A549 (cell line): ENCODE results near the gene SON. TPM values are rescaled to one million over a fixed set of nuclear protein-coding genes. Genes with fewer than 3 reads are reported as not detected.

Experiments used
- ATAC-seq, 2 experiments: fragments of 200-7000 bp in 1 of 2; fragments of >200 bp in 1 of 2; cut with Nextera tagmentation in 1 of 2; cut with Tn5 transposase in 1 of 2; 3 replicates each; pipeline versions ENCODE4 v1.8.0 to v1.9.1; 2018 to 2020; ENCODE audit warnings: mild to moderate bottlenecking in 1 of 2, moderate library complexity in 1 of 2
- CTCF ChIA-PET: fragments of 300-600 bp; sonication (Branson Sonifier 250); formaldehyde crosslinking; extraction: SDS; loops from one replicate; lab custom pipeline; 2021; ENCODE audit warnings: antibody characterized with exemption, inconsistent platforms; lab: Yijun Ruan, JAX
- POLR2A ChIA-PET: fragments of 350-600 bp; formaldehyde crosslinking; extraction: SDS; loops from one replicate; lab custom pipeline; 2021; ENCODE audit warnings: antibody characterized with exemption, inconsistent platforms; lab: Yijun Ruan, JAX
- DNase-seq, 2 experiments: peaks; one replicate each; pipeline versions ENCODE4 v3.0.0 to v3.0.0-alpha.2; 2011 to 2016; ENCODE audit warnings: low read depth in 1 of 2, low spot score in 1 of 2
- FAIRE-seq: peaks from 2 replicates; lab custom pipeline; 2011; peaks lifted over from hg19 to GRCh38; lab: Jason Lieb, UNC
- H3K27ac ChIP-seq, 2 experiments: fragments of >200 bp; sonication (Bioruptor Twin); formaldehyde crosslinking; 3 replicates each; pipeline ENCODE4 v1.5.1; 2016 to 2017
- H3K4me1 ChIP-seq: fragments of >200 bp; sonication (Bioruptor Twin); formaldehyde crosslinking; 3 replicates; pipeline ENCODE4 v1.6.1; 2016
- H3K4me2 ChIP-seq: fragments of >200 bp; sonication (Bioruptor Twin); formaldehyde crosslinking; 3 replicates; pipeline ENCODE4 v1.6.1; 2016
- H3K4me3 ChIP-seq: fragments of >200 bp; sonication (Bioruptor Twin); formaldehyde crosslinking; 3 replicates; pipeline ENCODE4 v1.5.1; 2016
- H3K9me3 ChIP-seq: fragments of >200 bp; sonication (Bioruptor Twin); formaldehyde crosslinking; 3 replicates; pipeline ENCODE4 v1.6.1; 2016
- BHLHE40 ChIP-seq: IDR thresholded peaks from 2 replicates; pipeline ENCODE4 v1.6.1; 2012; ENCODE audit warnings: low read depth, low read length, inconsistent platforms
- CBX2 ChIP-seq: fragments of 200-600 bp; sonication (generic); IDR thresholded peaks from 2 replicates; pipeline ENCODE4 v1.6.1; 2016; ENCODE audit warnings: low read depth, mild to moderate bottlenecking, borderline replicate concordance
- CBX8 ChIP-seq: fragments of 200-600 bp; sonication (generic); IDR thresholded peaks from 2 replicates; pipeline ENCODE4 v1.6.1; 2016
- CEBPB ChIP-seq, 2 experiments: fragments of >200 bp in 1 of 2; sonication (Bioruptor Twin) in 1 of 2; formaldehyde crosslinking in 1 of 2; IDR thresholded peaks; 2 replicates each; pipeline ENCODE4 v1.6.1; 2012 to 2016
- CHD4 ChIP-seq: fragments of 200-600 bp; sonication (generic); IDR thresholded peaks from 2 replicates; pipeline ENCODE4 v1.6.1; 2016; ENCODE audit warnings: antibody characterized with exemption, mild to moderate bottlenecking, borderline replicate concordance
- EHF ChIP-seq: fragments of 250-450 bp; sonication (Bioruptor Pico); IDR thresholded peaks from 2 replicates; pipeline ENCODE4 v1.5.0; 2020; ENCODE audit warnings: mild to moderate bottlenecking
- EP300 ChIP-seq, 2 experiments: fragments of >200 bp; sonication (Bioruptor Twin); formaldehyde crosslinking; IDR thresholded peaks; 2 replicates in 1 of 2; 3 replicates in 1 of 2; pipeline ENCODE4 v1.6.1; 2016 to 2017
- FOSB ChIP-seq: fragments of 250-450 bp; sonication (Bioruptor Pico); IDR thresholded peaks from 2 replicates; pipeline ENCODE4 v1.5.0; 2020; ENCODE audit warnings: mild to moderate bottlenecking, moderate library complexity
- FOSL2 ChIP-seq, 2 experiments: fragments of 450-650 bp in 1 of 2; fragments of >200 bp in 1 of 2; sonication (Bioruptor Twin) in 1 of 2; formaldehyde crosslinking; IDR thresholded peaks; 2 replicates each; pipeline versions ENCODE4 v1.5.0 to v1.6.1; 2016 to 2020; ENCODE audit warnings: mild to moderate bottlenecking in 1 of 2, moderate library complexity in 1 of 2
- GATA3 ChIP-seq: IDR thresholded peaks from 2 replicates; pipeline ENCODE4 v1.6.1; 2012; ENCODE audit warnings: borderline replicate concordance
- HEYL ChIP-seq: fragments of 250-450 bp; sonication (Bioruptor Pico); IDR thresholded peaks from 2 replicates; pipeline ENCODE4 v1.8.0; 2021; ENCODE audit warnings: mild to moderate bottlenecking, moderate library complexity
- HOXA7 ChIP-seq: fragments of 250-450 bp; sonication (Bioruptor Pico); IDR thresholded peaks from 2 replicates; pipeline ENCODE4 v1.5.0; 2020; ENCODE audit warnings: mild to moderate bottlenecking, moderate library complexity
- HOXB13 ChIP-seq: fragments of 250-450 bp; sonication (Bioruptor Pico); IDR thresholded peaks from 2 replicates; pipeline ENCODE4 v1.5.0; 2020; ENCODE audit warnings: low read depth, mild to moderate bottlenecking, moderate library complexity
- HOXB5 ChIP-seq: fragments of 250-450 bp; sonication (Bioruptor Pico); IDR thresholded peaks from 2 replicates; pipeline ENCODE4 v1.5.0; 2020; ENCODE audit warnings: mild to moderate bottlenecking, moderate library complexity
- JUN ChIP-seq, 2 experiments: fragments of >200 bp; sonication (Bioruptor Twin); formaldehyde crosslinking; IDR thresholded peaks; 2 replicates in 1 of 2; 3 replicates in 1 of 2; pipeline ENCODE4 v1.6.1; 2016 to 2017
- MYC ChIP-seq: IDR thresholded peaks from 2 replicates; pipeline ENCODE4 v1.6.1; 2012; ENCODE audit warnings: mild to moderate bottlenecking, inconsistent platforms, low read length, improper control_type of control experiment, borderline replicate concordance
- NFE2L2 ChIP-seq: fragments of 150-350 bp; conservative IDR thresholded peaks from 2 replicates; pipeline ENCODE4 v1.6.1; 2014; ENCODE audit warnings: low read length
- PHF8 ChIP-seq: fragments of 200-600 bp; sonication (generic); IDR thresholded peaks from 2 replicates; pipeline ENCODE4 v1.6.1; 2016; ENCODE audit warnings: low read depth, mild to moderate bottlenecking, antibody characterized with exemption, moderate library complexity, borderline replicate concordance
- POLR2A ChIP-seq: IDR thresholded peaks from 2 replicates; pipeline ENCODE4 v1.6.1; 2012; ENCODE audit warnings: mild to moderate bottlenecking, low read length
- RARB ChIP-seq: fragments of 250-450 bp; sonication (Bioruptor Pico); IDR thresholded peaks from 2 replicates; pipeline ENCODE4 v1.8.0; 2021; ENCODE audit warnings: mild to moderate bottlenecking, moderate library complexity
- RCOR1 ChIP-seq: fragments of 150-350 bp; IDR thresholded peaks from 2 replicates; pipeline ENCODE4 v1.6.1; 2014; ENCODE audit warnings: antibody characterized with exemption, low read length, low read depth
- RFX5 ChIP-seq: fragments of 450-650 bp; IDR thresholded peaks from 2 replicates; pipeline ENCODE4 v1.7.1; 2014; ENCODE audit warnings: antibody characterized with exemption, mild to moderate bottlenecking, moderate library complexity
- RNF2 ChIP-seq: fragments of 200-600 bp; sonication (generic); IDR thresholded peaks from 2 replicates; pipeline ENCODE4 v1.6.1; 2016; ENCODE audit warnings: low read depth, mild to moderate bottlenecking, antibody characterized with exemption, moderate library complexity, borderline replicate concordance
- SREBF2 ChIP-seq: fragments of 450-650 bp; IDR thresholded peaks from 2 replicates; pipeline ENCODE4 v1.6.1; 2014; ENCODE audit warnings: mild to moderate bottlenecking, moderate library complexity
- ZFP36 ChIP-seq: fragments of 450-650 bp; IDR thresholded peaks from 2 replicates; pipeline ENCODE4 v1.6.1; 2014; ENCODE audit warnings: borderline replicate concordance; ENCODE audit not compliant: partially characterized antibody
- ZNF302 ChIP-seq: fragments of 250-450 bp; sonication (Bioruptor Pico); IDR thresholded peaks from 2 replicates; pipeline ENCODE4 v1.9.0; 2021; ENCODE audit warnings: inconsistent platforms, mild to moderate bottlenecking, moderate library complexity
- WGBS: methylation state at CpG from one replicate; pipeline ENCODE4 v1.1.6; 2017; ENCODE audit errors: missing lambda C conversion rate; 5-methylcytosine and 5-hydroxymethylcytosine counted together
- polyA plus RNA-seq, 4 experiments: library from polyadenylated mRNA; depleted of rRNA in 3 of 4; stranded (reverse); fragments of >200 nt; fragmentation: RNase III in 1 of 4; extraction: RNeasy Plus Mini Kit Qiagen cat#74134 plus additional on column Dnase treatment in 1 of 4; gene quantifications; 2 replicates in 3 of 4; 3 replicates in 1 of 4; pipeline ENCODE4 v1.2.3, GENCODE V29; 2011 to 2017
- TF ChIP-seq, protein P1 (sequence below): fragments of >200 bp; sonication (Bioruptor Twin); formaldehyde crosslinking; IDR thresholded peaks from 3 replicates; pipeline ENCODE4 v1.6.1; 2016
- TF ChIP-seq, protein P2 (sequence below): fragments of 250-450 bp; sonication (Bioruptor Pico); IDR thresholded peaks from 2 replicates; pipeline ENCODE4 v1.5.0; 2020; ENCODE audit warnings: low read depth, mild to moderate bottlenecking, moderate library complexity
- TF ChIP-seq, protein P3 (sequence below): IDR thresholded peaks from 2 replicates; pipeline ENCODE4 v1.6.1; 2012; ENCODE audit warnings: low read depth, borderline replicate concordance
- TF ChIP-seq, protein P4 (sequence below): IDR thresholded peaks from 2 replicates; pipeline ENCODE4 v1.6.1; 2012
- TF ChIP-seq, protein P5 (sequence below): IDR thresholded peaks from 2 replicates; pipeline ENCODE4 v1.6.1; 2012

The SON gene
- polyA plus RNA-seq, 2 of the 4 experiments (the other 2 are of a cell fraction), result 75.3 to 95.9 TPM

DNA sequence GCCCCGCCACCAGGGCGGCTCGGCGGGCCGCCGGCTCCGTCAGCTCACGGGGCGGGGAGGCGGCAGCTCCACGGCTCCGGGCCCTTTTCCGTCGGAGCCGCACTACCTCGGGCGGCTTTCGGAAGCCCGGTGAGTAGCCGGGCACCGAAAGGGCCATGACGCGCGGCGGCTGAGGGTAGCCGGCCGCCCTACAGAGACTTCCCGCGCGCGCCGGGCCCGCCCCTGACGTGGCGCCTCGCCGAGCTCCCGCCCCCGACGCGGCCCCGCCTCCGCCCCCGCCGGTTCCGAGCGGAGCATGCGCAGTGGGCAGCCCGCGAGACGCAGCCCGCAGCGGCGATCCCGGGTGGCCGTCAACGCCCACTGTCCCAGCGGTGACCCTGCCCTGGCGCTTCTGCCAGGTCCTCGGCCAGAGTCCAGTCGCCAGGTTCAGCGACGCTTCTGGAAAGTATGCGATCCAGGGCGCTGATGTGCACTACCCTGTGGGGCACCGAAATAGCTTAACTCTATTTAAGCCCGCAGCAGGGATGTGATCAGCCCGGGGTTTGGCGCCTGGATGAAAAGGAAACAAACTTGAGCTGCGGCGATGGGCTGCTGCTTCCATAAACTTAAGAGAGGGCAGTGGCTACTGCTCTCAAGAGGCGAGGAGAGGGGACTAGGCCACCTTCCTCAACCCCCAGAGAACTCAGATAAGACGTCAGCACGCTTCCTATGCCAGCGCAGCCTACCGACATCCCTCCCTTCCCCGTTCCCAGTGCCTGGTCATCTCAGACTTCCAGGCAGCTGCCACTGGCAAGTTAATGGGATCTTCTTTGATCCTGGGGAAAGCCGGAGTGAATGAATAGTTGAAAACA, 45.9 kb downstream of the SON start, which contains the start of gene DONSON:
Gene DONSON (minus strand): TSS at position 200 of the 851 bp plus-strand sequence. CDS start 43 bp downstream, at position 157.
- Histone ChIP-seq H3K4me3 (peak within 1 kb of the TSS; percentile 89), H3K4me2 (peak within 1 kb of the TSS; percentile 92), H3K27ac (peak within 1 kb of the TSS; percentile 92 to 96), H3K9me3 (no peaks in the 10 kb centered on the region), H3K4me1 (peaks cover 19% of the 10 kb centered on the region)
- FAIRE-seq (no peak), ATAC-seq (peak; percentile 90 to 92), DNase-seq (peak; percentile 74 to 83)
- ChIA-PET POLR2A (interaction anchor here (0.6 to 1.8 kb wide), 14 partner anchors 9 to 988 kb away, joined by 3 to 9 read pairs (median 4); partner anchors contain the start of genes DNAJC28, GART, SON and TMEM50B), CTCF (interaction anchor here (0.7 to 4.2 kb wide), 2 partner anchors 15 to 17 kb away, joined by 3 to 19 read pairs; no protein-coding TSS in a partner anchor)
- 5% methylated on average over 7 of the region's 78 CpGs for WGBS
- TF ChIP-seq JUN (IDR thresholded peaks at IDR 0.05) (peak in 1 of 2 experiments; percentile 75; a peak in 3 of 5 replicates), RCOR1 (no peak), POLR2A (peak; percentile 45), SREBF2 (no peak), RARB (CRISPR knock-in tag) (no peak), FOSB (no peak), MYC (no peak), ZFP36 (no peak), CEBPB (IDR thresholded peaks at IDR 0.05) (no peak), FOSL2 (IDR thresholded peaks at IDR 0.05) (no peak), FOSL2 (CRISPR knock-in tag; IDR thresholded peaks at IDR 0.05) (no peak), CHD4 (no peak), RFX5 (no peak), GATA3 (no peak), HOXB13 (CRISPR knock-in tag) (no peak), HOXA7 (CRISPR knock-in tag) (no peak), EP300 (IDR thresholded peaks at IDR 0.05) (no peak), CBX8 (no peak), EHF (CRISPR knock-in tag) (no peak), HEYL (CRISPR knock-in tag) (no peak), RNF2 (no peak), CBX2 (no peak), BHLHE40 (no peak), PHF8 (peak; percentile 26; the same call in 1 of the 2 replicates), NFE2L2 (no peak), ZNF302 (CRISPR knock-in tag) (no peak), HOXB5 (CRISPR knock-in tag) (no peak)
- TF ChIP-seq, protein P1, sequence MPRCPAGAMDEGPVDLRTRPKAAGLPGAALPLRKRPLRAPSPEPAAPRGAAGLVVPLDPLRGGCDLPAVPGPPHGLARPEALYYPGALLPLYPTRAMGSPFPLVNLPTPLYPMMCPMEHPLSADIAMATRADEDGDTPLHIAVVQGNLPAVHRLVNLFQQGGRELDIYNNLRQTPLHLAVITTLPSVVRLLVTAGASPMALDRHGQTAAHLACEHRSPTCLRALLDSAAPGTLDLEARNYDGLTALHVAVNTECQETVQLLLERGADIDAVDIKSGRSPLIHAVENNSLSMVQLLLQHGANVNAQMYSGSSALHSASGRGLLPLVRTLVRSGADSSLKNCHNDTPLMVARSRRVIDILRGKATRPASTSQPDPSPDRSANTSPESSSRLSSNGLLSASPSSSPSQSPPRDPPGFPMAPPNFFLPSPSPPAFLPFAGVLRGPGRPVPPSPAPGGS, result peak; percentile 38; the same call in 1 of the 3 replicates
- TF ChIP-seq, protein P2, sequence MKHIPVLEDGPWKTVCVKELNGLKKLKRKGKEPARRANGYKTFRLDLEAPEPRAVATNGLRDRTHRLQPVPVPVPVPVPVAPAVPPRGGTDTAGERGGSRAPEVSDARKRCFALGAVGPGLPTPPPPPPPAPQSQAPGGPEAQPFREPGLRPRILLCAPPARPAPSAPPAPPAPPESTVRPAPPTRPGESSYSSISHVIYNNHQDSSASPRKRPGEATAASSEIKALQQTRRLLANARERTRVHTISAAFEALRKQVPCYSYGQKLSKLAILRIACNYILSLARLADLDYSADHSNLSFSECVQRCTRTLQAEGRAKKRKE (CRISPR knock-in tag), result no peak
- TF ChIP-seq, protein P3, sequence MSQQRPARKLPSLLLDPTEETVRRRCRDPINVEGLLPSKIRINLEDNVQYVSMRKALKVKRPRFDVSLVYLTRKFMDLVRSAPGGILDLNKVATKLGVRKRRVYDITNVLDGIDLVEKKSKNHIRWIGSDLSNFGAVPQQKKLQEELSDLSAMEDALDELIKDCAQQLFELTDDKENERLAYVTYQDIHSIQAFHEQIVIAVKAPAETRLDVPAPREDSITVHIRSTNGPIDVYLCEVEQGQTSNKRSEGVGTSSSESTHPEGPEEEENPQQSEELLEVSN, result peak; percentile 15
- TF ChIP-seq, protein P4, sequence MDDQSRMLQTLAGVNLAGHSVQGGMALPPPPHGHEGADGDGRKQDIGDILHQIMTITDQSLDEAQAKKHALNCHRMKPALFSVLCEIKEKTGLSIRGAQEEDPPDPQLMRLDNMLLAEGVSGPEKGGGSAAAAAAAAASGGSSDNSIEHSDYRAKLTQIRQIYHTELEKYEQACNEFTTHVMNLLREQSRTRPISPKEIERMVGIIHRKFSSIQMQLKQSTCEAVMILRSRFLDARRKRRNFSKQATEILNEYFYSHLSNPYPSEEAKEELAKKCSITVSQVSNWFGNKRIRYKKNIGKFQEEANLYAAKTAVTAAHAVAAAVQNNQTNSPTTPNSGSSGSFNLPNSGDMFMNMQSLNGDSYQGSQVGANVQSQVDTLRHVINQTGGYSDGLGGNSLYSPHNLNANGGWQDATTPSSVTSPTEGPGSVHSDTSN, result no peak
- TF ChIP-seq, protein P5, sequence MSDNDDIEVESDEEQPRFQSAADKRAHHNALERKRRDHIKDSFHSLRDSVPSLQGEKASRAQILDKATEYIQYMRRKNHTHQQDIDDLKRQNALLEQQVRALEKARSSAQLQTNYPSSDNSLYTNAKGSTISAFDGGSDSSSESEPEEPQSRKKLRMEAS, result no peak; the same call in 1 of the 2 replicates
